HG03575 (cell line): ENCODE data around the gene HS1BP3.

Source experiments
- ATAC-seq: cut with Tn5 transposase; IDR thresholded peaks from one replicate; pipeline ENCODE4 v1.9.1; 2021; ENCODE audit not compliant: unreplicated experiment, insufficient number of reproducible peaks, low FRiP score; ENCODE audit errors: extremely low read depth

Gene HS1BP3

GRCh38 chr2:20676353-20677215 lies 25.7 kb upstream of the HS1BP3 start:
- ATAC-seq, result peak; percentile 58

DNA sequence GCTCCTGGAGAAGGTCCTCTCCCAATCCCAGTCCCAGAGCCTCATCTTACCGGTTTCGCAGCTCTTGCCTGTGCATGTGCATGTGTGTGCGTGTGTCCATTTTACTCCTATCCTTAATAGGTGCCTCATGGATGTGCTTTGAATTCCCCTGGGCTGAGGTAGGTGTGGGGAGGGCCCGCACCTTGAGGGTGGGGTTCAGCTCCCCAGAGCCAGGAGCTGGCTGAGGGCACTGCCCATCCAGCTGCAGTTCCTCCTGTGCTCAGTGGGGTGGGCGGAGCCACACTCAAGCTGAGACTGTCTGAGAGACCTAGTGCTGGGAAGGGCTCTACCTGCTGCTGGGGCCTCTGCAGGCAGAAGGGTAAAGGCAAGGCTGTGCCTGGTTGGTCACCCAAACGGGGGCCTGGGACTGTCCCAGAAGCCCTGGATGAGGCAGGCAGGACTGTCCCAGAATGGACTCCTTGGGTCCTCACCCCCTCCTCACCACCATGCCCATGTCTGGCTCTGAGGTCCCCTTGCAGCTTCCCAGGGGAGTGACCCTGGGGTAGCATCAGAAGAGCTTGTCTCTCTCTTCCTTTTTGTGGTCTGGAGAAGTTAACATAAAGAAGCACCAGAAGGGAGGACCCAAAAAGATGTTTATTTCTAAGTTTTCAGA lies 24.9 kb upstream of the HS1BP3 start:
- ATAC-seq, result peak; percentile 49

GRCh38 chr2:20674974-20675679 lies 24.2 kb upstream of the HS1BP3 start:
- ATAC-seq, result no peak

GRCh38 chr2:20674309-20674965 lies 23.5 kb upstream of the HS1BP3 start:
- ATAC-seq, result no peak

- ATAC-seq, result no peak
Observed at GRCh38 chr2:20673686-20674308, 22.9 kb upstream of the HS1BP3 start.

DNA sequence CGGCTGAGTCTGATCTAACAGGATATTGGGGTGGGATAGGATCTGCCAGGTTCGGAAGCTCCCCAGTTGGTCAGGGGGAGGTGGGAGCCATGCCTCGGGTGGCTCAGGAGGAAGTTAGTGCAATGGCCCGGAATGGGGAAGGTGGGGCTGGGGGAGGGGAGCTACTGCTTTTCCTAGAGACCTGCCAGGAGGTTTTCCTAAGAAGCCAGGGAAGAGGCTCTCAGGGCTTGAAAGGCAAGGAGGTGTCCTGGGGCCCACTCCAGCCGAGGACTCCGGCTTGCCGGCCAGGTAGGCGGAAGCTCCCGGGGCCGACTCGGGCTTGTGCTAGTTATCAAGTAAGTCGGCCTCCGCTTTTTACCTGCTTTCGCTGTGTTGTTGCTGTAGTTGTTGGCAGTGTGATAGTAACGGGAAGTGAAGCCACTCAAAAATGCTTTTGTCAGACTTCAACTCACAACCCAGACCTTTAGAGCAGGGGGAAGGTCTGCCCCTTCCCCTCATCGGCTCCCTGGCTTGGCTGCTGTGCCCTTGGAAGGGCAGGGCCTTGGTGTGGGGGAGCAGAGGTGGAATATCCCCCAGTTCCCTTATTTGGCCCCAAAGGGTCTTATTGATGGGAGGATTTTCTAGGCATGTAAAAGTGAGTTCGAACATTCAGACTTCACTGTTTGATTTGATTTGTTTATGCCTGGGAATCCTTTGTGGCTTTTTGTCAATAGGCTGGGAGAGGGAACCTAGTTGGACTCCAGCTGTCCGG lies 21.5 kb upstream of the HS1BP3 start:
- ATAC-seq, result no peak

- no peak for ATAC-seq
Observed at GRCh38 chr2:20671736-20672080, 20.8 kb upstream of the HS1BP3 start.

DNA sequence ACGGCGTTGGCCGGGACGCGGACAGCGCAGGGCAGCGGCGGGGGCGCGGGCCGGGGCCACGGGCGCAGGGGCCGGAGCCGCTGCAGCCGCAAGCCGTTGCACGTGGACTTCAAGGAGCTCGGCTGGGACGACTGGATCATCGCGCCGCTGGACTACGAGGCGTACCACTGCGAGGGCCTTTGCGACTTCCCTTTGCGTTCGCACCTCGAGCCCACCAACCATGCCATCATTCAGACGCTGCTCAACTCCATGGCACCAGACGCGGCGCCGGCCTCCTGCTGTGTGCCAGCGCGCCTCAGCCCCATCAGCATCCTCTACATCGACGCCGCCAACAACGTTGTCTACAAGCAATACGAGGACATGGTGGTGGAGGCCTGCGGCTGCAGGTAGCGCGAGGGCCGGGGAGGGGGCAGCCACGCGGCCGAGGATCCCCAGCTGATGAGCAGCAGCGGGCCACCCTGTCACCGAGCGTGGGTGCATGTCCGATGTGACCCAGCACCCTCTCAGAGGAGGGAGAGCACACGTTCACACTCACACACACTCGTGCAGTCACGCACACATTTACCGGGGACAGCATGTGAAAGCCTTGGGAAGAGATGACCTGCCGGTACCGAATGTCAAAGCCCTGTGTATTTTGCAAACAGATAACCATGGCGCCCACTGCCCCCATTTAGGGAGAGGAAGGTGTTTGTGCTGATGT lies 20.3 kb upstream of the HS1BP3 start:
- ATAC-seq, result no peak

DNA sequence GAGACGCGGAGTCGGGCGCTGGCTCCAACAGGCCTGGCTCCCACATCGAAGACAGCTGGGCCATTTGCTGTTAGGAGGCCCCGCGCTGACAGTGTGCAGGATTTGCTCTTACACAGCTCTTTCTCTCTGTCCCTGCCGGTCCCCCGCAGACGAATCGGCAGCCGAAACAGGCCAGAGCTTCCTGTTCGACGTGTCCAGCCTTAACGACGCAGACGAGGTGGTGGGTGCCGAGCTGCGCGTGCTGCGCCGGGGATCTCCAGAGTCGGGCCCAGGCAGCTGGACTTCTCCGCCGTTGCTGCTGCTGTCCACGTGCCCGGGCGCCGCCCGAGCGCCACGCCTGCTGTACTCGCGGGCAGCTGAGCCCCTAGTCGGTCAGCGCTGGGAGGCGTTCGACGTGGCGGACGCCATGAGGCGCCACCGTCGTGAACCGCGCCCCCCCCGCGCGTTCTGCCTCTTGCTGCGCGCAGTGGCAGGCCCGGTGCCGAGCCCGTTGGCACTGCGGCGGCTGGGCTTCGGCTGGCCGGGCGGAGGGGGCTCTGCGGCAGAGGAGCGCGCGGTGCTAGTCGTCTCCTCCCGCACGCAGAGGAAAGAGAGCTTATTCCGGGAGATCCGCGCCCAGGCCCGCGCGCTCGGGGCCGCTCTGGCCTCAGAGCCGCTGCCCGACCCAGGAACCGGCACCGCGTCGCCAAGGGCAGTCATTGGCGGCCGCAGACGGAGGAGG lies 19.6 kb upstream of the HS1BP3 start:
- no peak for ATAC-seq

DNA sequence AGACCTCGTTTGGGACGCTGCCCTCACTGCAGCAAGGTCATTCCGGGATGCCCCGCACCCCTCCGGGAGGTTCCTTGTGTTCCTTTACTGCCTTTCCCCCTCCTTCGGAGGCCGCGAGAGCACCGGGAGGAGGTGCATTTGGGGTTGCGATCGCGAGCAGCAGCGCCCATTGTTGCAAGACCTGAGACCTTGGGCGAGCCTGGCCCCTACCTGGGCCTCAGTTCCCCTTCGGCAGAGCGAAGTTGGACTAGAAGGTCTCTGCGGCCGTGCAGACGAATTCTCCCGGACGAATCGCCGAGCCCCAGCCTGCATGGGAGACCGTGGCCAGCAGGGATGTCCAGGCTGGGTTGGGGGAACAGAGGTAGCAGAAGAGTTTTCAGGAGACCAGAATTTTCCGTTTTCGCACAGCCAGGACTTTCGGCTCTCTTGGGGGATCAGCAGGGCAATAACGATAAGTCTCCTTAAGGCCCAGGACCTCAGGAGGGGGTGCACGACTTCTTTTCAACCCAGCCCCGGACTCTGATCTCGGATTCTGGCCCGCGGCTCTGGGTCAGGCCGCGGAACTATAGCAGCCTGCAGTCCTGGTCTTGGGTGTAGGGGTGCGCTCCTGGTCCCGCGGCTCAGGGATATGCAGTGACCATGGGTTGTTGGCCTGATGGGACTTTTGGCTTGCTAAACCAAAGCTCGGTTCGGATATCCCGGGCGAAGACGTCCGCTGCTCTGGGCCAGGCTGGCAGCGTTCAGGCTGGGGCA lies 18.8 kb upstream of the HS1BP3 start:
- ATAC-seq, result no peak

GRCh38 chr2:20668871-20669475 lies 18.1 kb upstream of the HS1BP3 start:
- no peak for ATAC-seq

DNA sequence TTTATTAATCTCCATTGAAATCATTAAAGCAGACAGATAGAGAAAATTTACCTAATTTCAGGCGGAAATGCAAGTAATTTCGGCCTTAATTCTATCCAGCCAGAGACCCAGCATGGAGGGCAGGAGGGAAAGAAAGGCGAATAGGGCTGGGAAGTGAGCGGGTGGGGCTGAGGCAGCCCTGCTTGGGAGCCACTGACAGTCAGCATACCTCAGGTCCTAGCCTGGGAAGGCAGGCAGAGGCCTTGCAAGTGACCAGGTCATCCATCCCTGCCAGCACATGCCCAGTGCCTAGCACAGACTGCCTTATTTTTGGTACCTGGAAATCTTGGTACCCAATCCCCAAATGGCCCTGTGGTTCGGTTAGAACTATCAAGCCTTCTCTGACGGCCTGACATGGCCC lies 17.6 kb upstream of the HS1BP3 start:
- no peak for ATAC-seq

DNA sequence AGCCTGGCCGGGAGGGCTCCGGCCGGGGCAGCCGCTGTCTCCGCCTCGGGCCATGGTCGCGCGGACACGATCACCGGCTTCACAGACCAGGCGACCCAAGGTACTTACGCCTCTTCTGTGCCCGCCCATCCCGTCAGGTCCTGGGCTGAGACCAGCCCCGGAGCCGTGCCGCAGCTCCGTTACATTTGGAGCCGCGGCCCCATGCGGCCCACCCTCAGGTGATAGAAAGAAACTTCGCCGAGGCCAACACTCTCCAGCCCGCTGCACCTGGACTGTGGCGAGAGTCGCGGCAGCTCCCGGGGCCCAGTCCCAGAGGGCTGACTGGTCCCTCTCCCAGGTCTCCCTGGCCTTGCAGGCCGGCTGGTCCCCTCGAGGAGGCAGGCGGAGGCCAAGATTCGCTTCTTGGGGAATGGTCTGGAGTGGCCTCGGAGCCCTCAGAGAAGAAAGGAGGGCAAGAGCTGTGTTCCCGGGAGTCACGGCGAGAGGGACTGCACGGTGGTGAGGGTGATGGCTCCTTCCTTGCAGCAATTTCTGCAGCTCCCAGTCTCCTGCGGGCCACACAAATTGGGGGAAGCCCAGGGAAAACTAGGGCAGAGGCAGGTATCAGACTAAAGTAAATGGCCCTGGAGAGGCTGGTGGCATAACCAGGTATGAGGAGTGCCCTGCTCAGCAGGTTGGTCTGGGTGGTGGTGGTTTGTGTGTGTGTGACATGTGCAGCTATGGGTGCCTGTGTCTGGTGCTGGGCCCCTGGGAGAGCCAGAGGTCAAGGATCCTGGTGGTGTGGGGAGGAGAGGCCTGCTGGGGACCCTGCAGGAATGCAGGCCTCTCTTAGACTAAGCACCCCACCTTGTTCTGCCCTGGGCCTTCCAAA lies 16.9 kb upstream of the HS1BP3 start:
- no peak for ATAC-seq

DNA sequence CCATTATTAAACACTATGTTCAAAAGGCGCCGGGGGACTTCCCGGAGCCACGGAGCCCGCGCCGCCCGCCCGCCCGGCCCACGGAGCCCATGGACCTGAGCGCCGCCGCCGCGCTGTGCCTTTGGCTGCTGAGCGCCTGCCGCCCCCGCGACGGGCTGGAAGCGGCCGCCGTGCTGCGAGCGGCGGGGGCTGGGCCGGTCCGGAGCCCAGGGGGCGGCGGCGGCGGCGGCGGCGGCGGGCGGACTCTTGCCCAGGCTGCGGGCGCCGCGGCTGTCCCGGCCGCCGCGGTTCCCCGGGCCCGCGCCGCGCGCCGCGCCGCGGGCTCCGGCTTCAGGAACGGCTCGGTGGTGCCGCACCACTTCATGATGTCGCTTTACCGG lies 16.2 kb upstream of the HS1BP3 start:
- ATAC-seq, result no peak

GRCh38 chr2:20666304-20667150 lies 15.6 kb upstream of the HS1BP3 start, which contains the start of gene GDF7:
Gene GDF7, plus strand, starts transcription at chr2:20667144. Its CDS starts 96 bp downstream, at chr2:20667240.
- ATAC-seq, result no peak
